Spleen (tissue), 7 donors: ENCODE measurements around the gene ARL15.

Source experiments
- POLR2AphosphoS5 ChIP-seq, 3 donors: sonication (generic); formaldehyde crosslinking; IDR thresholded peaks; one replicate each; pipeline ENCODE4 v1.5.1; 2017; ENCODE audit warnings: antibody characterized with exemption in 3 of 3
- TF ChIP-seq, protein P1 (sequence below), 11 experiments: fragments of 200-600 bp in 7 of 11; fragments of 450-650 bp in 4 of 11; sonication (generic) in 4 of 11; IDR thresholded peaks in 8 of 11; conservative IDR thresholded peaks in 3 of 11; 1 replicate in 7 of 11; 2 replicates in 4 of 11; pipeline versions ENCODE4 v1.4.0 to v1.8.0; 2016 to 2021; ENCODE audit warnings: antibody characterized with exemption in 11 of 11, inconsistent platforms in 4 of 11, mild to moderate bottlenecking in 1 of 11
- donor health status: DM: no; HTN: no; CAD: no; lungs with moderate emphysema.
- donor health status: DM: no; HTN: no; CAD: no.
- donor health status: DM: no; HTN: no; CAD: no.

DNA sequence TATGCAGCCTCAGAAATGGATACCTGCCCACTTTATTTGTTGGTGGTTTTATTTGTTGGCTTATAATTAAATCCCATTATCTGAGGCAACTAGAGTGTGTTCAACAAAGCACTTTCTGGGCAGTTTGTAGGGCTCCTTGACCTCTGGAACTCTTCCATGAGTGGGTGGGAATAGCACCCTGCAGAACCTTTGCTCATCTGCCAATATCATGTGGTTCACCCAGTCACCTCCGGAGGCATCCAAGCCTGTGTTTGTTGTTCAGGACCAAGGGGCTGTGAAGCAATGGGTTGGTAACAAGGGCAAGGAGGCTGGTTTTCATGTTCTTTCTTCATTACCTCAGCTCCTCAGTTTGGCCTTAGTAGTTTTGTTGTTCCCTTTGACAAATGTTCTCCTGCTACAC is 436.0 kb downstream of the ARL15 start:
- TF ChIP-seq, protein P1, sequence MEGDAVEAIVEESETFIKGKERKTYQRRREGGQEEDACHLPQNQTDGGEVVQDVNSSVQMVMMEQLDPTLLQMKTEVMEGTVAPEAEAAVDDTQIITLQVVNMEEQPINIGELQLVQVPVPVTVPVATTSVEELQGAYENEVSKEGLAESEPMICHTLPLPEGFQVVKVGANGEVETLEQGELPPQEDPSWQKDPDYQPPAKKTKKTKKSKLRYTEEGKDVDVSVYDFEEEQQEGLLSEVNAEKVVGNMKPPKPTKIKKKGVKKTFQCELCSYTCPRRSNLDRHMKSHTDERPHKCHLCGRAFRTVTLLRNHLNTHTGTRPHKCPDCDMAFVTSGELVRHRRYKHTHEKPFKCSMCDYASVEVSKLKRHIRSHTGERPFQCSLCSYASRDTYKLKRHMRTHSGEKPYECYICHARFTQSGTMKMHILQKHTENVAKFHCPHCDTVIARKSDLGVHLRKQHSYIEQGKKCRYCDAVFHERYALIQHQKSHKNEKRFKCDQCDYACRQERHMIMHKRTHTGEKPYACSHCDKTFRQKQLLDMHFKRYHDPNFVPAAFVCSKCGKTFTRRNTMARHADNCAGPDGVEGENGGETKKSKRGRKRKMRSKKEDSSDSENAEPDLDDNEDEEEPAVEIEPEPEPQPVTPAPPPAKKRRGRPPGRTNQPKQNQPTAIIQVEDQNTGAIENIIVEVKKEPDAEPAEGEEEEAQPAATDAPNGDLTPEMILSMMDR (IDR thresholded peaks at IDR 0.05 in 8 of 11, conservative IDR thresholded peaks at IDR 0.05 in 3 of 11): no peak
- no peak for TF ChIP-seq POLR2AphosphoS5 (IDR thresholded peaks at IDR 0.05)
